ENCODE results near the gene CDH22. TPM values are rescaled to one million over a fixed set of nuclear protein-coding genes. Genes with fewer than 3 reads are reported as not detected.
A peak's percentile ranks its signal among the peaks of the same experiment; 100 is the strongest.

Gene CDH22
- total RNA-seq, 2 donors from 2014 or later, result 0.12 to 0.13 TPM

GRCh38 chr20:46128310-46129151, 179.8 kb downstream of the CDH22 start:
- no peaks in the 10 kb centered on the region for H3K27me3 ChIP-seq
- DNase-seq, result no peak
- intact Hi-C loops (cut with DNase I), result no loop called here

DNA sequence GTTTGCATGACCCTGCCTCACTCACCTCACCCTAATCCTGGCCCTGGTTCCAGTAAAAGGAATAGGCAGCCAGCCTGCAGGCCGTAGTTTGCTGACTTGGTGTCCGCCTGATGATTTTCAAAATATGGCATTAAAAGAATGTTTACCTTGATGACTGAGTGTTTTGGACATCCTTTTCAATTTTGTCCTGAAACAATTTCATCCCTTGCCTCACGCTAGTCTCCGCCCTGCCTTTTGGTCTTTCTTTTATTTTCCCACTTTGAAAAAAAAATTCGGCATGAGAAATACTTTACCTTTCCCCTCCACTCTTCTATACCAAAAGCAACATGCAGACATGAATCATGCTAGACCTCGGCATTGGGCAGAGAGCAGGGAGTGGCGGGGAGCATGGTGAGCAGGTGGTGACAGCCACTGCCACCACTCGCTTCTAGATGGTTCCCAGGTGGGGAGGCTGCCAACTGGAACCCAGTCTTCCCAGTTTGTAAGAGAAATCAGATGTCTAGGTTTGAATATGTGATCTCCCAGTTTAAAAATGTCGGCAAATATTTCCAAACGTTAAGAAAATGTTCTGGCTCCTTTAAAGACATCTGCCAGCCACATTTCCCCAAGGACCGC, 180.8 kb downstream of the CDH22 start:
- H3K4me1 ChIP-seq, result no peaks in the 10 kb centered on the region
- no peak for DNase-seq
- no peaks in the 10 kb centered on the region for H3K9me3 ChIP-seq
- H3K27ac ChIP-seq, result no peak overlapping the region
- H3K9ac ChIP-seq (ENCODE audit: low read depth in 2 of 2, low read length in 2 of 2), result no peak overlapping the region
- intact Hi-C loops (cut with DNase I), result no loop called here
- no peak overlapping the region for H3K4me3 ChIP-seq
- H3K36me3 ChIP-seq, result no peaks in the 10 kb centered on the region
- H3K27me3 ChIP-seq, result no peaks in the 10 kb centered on the region
- TF ChIP-seq, protein P1, sequence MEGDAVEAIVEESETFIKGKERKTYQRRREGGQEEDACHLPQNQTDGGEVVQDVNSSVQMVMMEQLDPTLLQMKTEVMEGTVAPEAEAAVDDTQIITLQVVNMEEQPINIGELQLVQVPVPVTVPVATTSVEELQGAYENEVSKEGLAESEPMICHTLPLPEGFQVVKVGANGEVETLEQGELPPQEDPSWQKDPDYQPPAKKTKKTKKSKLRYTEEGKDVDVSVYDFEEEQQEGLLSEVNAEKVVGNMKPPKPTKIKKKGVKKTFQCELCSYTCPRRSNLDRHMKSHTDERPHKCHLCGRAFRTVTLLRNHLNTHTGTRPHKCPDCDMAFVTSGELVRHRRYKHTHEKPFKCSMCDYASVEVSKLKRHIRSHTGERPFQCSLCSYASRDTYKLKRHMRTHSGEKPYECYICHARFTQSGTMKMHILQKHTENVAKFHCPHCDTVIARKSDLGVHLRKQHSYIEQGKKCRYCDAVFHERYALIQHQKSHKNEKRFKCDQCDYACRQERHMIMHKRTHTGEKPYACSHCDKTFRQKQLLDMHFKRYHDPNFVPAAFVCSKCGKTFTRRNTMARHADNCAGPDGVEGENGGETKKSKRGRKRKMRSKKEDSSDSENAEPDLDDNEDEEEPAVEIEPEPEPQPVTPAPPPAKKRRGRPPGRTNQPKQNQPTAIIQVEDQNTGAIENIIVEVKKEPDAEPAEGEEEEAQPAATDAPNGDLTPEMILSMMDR (IDR thresholded peaks at IDR 0.05), result no peak

More at GRCh38 chr20:46128310-46129151, 179.8 kb downstream of the CDH22 start:
- Histone ChIP-seq H3K9me3 (no peaks in the 10 kb centered on the region), H3K4me3 (no peak overlapping the region), H3K27ac (no peak overlapping the region), H3K4me1 (no peaks in the 10 kb centered on the region), H3K36me3 (no peaks in the 10 kb centered on the region), H3K9ac (ENCODE audit: low read depth in 2 of 2, low read length in 2 of 2) (no peak overlapping the region)
- TF ChIP-seq, protein P1 (IDR thresholded peaks at IDR 0.05), result peak; percentile 32

- no peak overlapping the region for H3K27ac ChIP-seq
- no peaks in the 10 kb centered on the region for H3K9me3 ChIP-seq
- H3K9ac ChIP-seq (ENCODE audit: low read depth in 2 of 2, low read length in 2 of 2), result no peak overlapping the region
- H3K27me3 ChIP-seq, result no peaks in the 10 kb centered on the region
- DNase-seq, result no peak
- no peaks in the 10 kb centered on the region for H3K4me1 ChIP-seq
- H3K4me3 ChIP-seq, result no peak overlapping the region
- TF ChIP-seq, protein P1 (IDR thresholded peaks at IDR 0.05), result no peak
- no peaks in the 10 kb centered on the region for H3K36me3 ChIP-seq
- intact Hi-C loops (cut with DNase I), result no loop called here
Observed at GRCh38 chr20:46126440-46127056, 181.8 kb downstream of the CDH22 start.

Other genes with a start within 250 kb of the CDH22 start
- gene NCOA5, start 218.5 kb downstream of the CDH22 start, total RNA-seq, result 10 to 100 TPM; 20.4 to 32.1 TPM
- 1 to 10 TPM; 2.8 to 4.4 TPM for gene CD40, start 190.2 kb downstream of the CDH22 start, total RNA-seq
- 10 to 100 TPM; 20.0 to 24.7 TPM for gene ELMO2, start 98.1 kb upstream of the CDH22 start, total RNA-seq
- gene ZNF334, start 205.1 kb upstream of the CDH22 start, total RNA-seq, result 1 to 10 TPM; 1.3 to 1.6 TPM
- not detected for gene OCSTAMP, start 242.2 kb upstream of the CDH22 start, total RNA-seq

Measured in colonic mucosa (tissue), 4 donors.